Mesodermal cell (in vitro differentiated cells): ENCODE measurements around the gene CPLX1.

Source experiments
- H3K27ac ChIP-seq: 2 replicates; pipeline ENCODE4 v1.7.0; 2013; ENCODE audit warnings: mild to moderate bottlenecking, low read depth, low read length, moderate library complexity; ENCODE audit not compliant: severe bottlenecking
- H3K36me3 ChIP-seq: 2 replicates; pipeline ENCODE4 v1.7.1; 2013; ENCODE audit warnings: mild to moderate bottlenecking, low read length, moderate library complexity; ENCODE audit not compliant: control insufficient read depth, insufficient read depth
- H3K4me1 ChIP-seq: one replicate; pipeline ENCODE4 v1.7.1; 2013; ENCODE audit warnings: mild to moderate bottlenecking, low read length; ENCODE audit not compliant: insufficient read depth, control insufficient read depth, poor library complexity, severe bottlenecking
- H3K4me3 ChIP-seq: 2 replicates; pipeline ENCODE4 v1.7.0; 2013; ENCODE audit warnings: low read length, control low read depth, mild to moderate bottlenecking; ENCODE audit not compliant: insufficient read depth, poor library complexity, severe bottlenecking; ENCODE audit errors: extremely low read depth
- H3K9me3 ChIP-seq: 2 replicates; pipeline ENCODE4 v1.7.1; 2013; ENCODE audit warnings: mild to moderate bottlenecking, low read length, moderate library complexity; ENCODE audit not compliant: control insufficient read depth
- WGBS, 2 experiments: methylation state at CpG; one replicate each; pipeline ENCODE4 v1.1.5; 2013; ENCODE audit warnings: missing lambda C conversion rate in 2 of 2; ENCODE audit not compliant: insufficient coverage in 2 of 2; 5-methylcytosine and 5-hydroxymethylcytosine counted together

The CPLX1 gene

DNA sequence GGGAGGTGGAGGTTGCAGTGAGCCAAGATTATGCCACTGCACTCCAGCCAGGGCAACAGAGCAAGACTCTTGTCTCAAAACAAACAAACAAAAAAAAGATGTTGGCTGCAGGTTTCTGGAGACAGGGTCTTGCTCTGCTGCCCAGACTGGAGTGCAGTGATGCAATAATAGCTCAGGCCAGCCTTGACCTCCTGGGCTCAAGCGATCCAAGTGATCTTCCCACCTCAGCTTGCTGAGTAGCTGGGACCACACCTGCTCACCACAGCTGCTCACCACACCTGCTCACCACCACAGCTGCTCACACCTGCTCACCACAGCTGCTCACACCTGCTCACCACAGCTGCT lies 29.9 kb upstream of the CPLX1 start:
- Histone ChIP-seq H3K4me1 (no peaks in the 10 kb centered on the region), H3K4me3 (no peak overlapping the region), H3K27ac (no peak overlapping the region), H3K36me3 (peaks cover 83% of the 10 kb centered on the region), H3K9me3 (no peaks in the 10 kb centered on the region)
- 45 to 57% methylated on average over 1 of the region's 1 CpG for WGBS, 2 experiments

DNA sequence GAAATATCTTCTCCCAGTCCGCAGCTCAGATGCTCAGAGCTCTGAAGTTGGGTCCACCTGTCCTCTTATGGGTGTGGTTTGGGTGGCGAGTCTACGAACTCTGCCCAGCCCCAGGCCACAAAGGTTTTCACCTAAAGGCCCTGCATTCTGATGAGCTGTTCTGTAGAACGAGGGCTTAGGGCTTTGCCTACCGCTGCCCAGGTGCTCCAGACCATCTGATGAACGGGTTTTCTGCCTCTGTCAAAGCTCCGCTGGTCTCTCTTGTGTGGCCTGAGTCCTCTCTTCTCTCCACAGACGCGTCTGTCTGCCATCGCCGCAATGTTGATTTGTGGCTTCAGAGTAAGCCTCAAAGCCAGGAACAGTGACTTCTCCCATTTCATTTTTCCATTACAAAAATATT lies 28.4 kb upstream of the CPLX1 start:
- H3K27ac ChIP-seq: no peak overlapping the region
- no peaks in the 10 kb centered on the region for H3K9me3 ChIP-seq
- no peaks in the 10 kb centered on the region for H3K4me1 ChIP-seq
- WGBS, 2 experiments: 97 to 98% methylated on average over 10 to 11 of the region's 11 CpGs
- H3K36me3 ChIP-seq: peaks cover 81% of the 10 kb centered on the region
- H3K4me3 ChIP-seq: no peak overlapping the region

DNA sequence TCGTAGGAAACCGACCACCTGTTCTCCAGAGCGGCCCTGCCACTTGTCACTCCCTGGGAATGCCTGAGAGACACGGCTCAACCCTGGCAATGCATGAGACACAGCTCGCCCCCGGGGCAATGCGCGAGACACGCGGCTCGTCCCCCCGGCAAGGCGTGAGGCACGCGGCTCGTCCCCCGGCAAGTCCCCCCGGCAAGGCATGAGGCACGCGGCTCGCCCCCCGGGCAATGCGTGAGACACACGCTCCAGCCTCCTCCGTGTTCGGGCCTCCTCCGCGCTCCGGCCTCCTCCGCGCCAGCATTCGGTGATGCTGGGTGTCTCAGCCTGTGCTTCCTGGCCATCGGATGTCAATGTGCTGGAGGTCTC lies 27.5 kb upstream of the CPLX1 start:
- no peaks in the 10 kb centered on the region for H3K4me1 ChIP-seq
- H3K9me3 ChIP-seq: no peaks in the 10 kb centered on the region
- WGBS, 2 experiments: 93 to 95% methylated on average over 32 to 33 of the region's 33 CpGs
- H3K27ac ChIP-seq: no peak overlapping the region
- peaks cover 78% of the 10 kb centered on the region for H3K36me3 ChIP-seq
- H3K4me3 ChIP-seq: no peak overlapping the region

DNA sequence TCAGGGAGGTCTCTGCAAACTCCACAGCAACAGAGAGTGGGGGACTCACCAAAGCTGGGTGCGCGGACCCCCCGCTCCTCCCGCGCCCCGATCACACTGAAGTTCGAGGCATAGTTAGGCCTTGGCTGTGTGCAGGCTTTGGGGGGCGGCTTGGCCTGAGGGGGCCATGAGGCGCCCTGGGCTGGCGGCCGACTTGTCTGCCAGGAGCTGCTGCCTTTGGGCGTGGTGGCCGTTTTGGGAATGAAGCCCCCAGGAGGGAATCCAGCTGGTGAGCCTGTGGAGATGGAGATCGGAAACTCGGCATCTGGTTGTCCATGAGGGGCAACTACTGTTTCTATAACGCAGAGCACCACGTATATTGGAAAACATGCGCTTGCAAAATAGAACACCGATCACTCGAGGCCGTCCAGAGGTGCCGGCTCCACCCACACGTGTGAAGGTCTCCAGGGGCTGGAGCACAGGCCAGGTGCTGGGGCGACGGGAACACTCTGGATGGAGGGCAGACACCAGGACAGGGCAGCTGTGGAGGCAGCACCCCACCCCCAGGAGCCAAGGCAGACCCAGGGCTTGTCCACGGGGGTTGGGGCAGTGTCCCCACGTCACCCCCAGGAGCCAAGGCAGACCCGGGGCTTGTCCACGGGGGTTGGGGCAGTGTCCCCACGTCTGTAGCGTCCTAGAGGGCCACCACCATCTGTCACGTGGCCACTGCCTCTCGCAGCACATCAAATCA lies 25.9 kb upstream of the CPLX1 start:
- 94 to 95% methylated on average over 33 of the region's 33 CpGs for WGBS, 2 experiments
- Histone ChIP-seq H3K9me3 (no peaks in the 10 kb centered on the region), H3K36me3 (peaks cover 68% of the 10 kb centered on the region), H3K4me3 (no peak overlapping the region), H3K27ac (no peak overlapping the region), H3K4me1 (no peaks in the 10 kb centered on the region)

DNA sequence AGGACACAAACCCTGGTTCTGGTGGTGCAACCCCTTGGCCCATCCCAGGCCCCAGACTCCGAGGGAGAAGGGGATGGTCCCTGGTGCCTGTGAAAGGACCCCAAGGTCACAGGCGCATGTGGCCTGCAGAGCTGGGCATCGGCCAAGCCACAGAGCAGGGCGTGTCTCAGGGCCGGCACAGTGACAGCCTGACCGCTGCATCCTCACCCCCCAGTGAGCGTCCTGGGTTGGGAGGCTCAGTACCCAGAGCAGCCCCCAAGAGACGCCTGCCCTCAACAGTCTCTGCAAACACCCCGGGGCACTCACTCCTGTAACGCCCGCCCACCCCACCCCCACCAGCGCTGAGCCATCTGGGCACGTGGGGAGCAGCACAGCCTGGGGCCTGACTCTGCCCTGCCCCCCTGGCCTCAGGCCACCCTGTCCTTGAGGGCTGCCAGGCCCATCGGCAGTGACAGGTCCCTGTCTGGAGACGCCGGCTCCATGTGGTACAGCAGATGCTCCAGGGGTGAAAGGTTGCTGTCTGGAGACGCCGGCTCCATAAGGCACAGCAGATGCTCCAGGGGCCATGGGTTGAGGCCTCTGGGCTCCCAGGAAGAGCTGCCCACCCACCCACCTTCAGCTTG lies 24.5 kb upstream of the CPLX1 start:
- Histone ChIP-seq H3K36me3 (peaks cover 59% of the 10 kb centered on the region), H3K4me1 (peaks cover 4% of the 10 kb centered on the region), H3K27ac (no peak overlapping the region), H3K9me3 (no peaks in the 10 kb centered on the region), H3K4me3 (no peak overlapping the region)
- 92 to 94% methylated on average over 12 to 13 of the region's 18 CpGs for WGBS, 2 experiments

DNA sequence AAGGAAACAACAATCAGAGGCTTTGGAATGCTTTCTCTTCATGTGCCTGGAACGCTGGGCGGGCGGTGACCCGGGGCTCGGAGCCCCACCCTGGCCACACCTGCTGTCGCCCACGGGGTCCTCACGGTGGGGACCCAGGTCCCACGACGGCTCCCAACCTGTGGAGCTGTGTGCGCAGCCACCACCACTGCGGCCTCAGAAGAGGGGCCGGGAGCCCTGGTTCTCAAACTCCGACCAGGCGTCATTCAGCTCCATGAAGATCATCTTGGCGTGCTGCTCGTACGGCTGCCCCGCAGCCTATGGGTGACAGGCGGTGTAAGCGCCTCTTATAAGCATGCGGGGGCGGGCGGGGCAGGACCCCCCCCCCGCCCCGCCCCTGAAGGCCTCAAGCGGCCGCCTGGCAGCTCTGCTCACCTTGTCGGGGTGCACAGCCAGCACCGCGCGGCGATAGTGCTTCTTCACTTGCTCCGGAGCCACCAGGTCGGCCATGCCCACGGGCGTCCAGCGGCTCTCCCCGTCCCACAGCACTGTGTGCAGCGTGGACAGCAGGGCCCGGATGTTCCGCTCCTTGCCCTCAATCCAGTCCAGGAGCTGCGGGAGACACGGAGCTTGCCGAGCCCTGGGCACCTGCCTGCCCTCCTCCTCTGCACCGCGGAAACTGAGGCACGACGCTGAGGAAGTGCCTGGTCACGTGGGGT lies 23.7 kb upstream of the CPLX1 start:
- Histone ChIP-seq H3K4me3 (no peak overlapping the region), H3K9me3 (no peaks in the 10 kb centered on the region), H3K36me3 (peaks cover 51% of the 10 kb centered on the region), H3K27ac (no peak overlapping the region), H3K4me1 (peaks cover 8% of the 10 kb centered on the region)
- WGBS, 2 experiments: 92 to 96% methylated on average over 43 to 48 of the region's 50 CpGs

DNA sequence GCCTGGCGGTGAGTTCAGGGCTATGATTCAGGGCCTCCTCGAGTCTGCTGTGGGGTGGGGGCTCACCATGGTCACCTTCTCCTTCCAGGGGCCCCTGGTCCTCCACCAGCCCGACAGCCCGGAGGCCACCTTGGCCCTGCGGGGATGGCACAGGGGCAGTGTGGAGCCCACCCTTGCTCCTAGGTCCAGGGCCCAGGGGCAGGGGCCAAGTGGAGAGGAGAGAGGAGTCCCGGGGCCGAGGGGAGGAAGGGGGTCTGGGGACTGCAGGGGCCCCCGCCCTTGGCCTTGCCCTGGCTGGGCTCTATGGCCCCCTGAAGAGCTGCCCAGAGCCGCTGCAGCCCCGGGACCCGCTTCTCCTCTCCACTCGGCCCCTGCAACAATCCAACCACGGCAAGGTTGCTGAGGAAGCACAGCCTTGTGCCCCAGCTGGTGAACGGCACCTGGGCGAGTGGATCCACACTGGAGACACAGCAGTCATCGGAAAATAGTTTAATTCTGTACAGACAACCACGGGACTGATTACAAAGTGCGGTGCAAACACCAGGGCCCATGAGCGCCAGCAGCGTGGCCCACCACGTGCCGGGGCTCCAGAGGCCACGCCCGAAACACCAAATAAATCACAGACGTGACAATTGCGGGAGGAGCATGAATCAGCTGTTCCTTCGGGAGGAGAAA lies 23.0 kb upstream of the CPLX1 start:
- WGBS, 2 experiments: 94 to 97% methylated on average over 20 to 23 of the region's 27 CpGs
- Histone ChIP-seq H3K36me3 (peaks cover 44% of the 10 kb centered on the region), H3K4me3 (no peak overlapping the region), H3K9me3 (no peaks in the 10 kb centered on the region), H3K4me1 (peaks cover 8% of the 10 kb centered on the region), H3K27ac (no peak overlapping the region)

DNA sequence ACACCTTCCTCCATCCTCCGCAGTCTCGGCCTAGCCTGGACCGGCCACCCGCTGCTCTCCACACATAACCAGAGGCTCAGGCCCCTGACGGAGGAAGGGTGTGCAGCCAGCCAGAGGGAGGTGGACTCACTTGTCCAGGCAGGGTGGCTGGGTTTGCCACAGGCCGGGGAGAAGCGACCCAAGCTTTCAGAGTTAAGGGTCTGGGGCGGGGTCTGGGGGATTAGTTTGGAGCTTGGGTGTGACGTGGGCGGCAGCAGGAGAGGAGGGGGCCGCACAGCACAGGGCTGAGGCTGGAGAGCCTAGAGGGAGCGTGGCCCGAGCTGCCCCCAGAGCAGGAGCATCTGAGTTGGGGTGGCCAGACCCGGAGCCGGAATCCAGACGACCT lies 22.4 kb upstream of the CPLX1 start:
- Histone ChIP-seq H3K36me3 (peaks cover 43% of the 10 kb centered on the region), H3K4me1 (peaks cover 8% of the 10 kb centered on the region), H3K27ac (no peak overlapping the region), H3K4me3 (no peak overlapping the region), H3K9me3 (no peaks in the 10 kb centered on the region)
- 88 to 93% methylated on average over 13 of the region's 16 CpGs for WGBS, 2 experiments

DNA sequence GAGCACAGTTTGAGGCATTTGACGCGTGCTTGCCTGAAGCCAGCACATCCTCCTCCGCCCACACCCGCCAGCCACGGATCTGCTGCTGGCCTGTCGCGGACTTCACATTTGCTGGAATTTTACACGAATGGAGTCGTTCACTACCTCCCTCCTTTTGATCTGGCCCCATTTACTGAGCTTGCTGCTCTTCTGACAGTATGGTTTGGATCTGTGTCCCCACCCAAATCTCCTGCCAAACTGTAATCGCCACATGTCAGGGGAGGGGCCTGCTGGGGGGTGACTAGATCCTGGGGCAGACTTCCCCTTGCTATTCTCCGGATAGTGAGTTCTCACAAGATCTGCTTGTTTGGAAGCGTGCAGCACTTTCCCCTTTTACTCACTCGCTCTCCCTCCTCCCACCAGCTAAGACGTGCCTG lies 19.9 kb upstream of the CPLX1 start:
- no peak overlapping the region for H3K4me3 ChIP-seq
- WGBS, 2 experiments: 85% methylated on average over 12 to 14 of the region's 14 CpGs
- H3K27ac ChIP-seq: no peak overlapping the region
- peaks cover 28% of the 10 kb centered on the region for H3K36me3 ChIP-seq
- peaks cover 8% of the 10 kb centered on the region for H3K4me1 ChIP-seq
- H3K9me3 ChIP-seq: no peaks in the 10 kb centered on the region

DNA sequence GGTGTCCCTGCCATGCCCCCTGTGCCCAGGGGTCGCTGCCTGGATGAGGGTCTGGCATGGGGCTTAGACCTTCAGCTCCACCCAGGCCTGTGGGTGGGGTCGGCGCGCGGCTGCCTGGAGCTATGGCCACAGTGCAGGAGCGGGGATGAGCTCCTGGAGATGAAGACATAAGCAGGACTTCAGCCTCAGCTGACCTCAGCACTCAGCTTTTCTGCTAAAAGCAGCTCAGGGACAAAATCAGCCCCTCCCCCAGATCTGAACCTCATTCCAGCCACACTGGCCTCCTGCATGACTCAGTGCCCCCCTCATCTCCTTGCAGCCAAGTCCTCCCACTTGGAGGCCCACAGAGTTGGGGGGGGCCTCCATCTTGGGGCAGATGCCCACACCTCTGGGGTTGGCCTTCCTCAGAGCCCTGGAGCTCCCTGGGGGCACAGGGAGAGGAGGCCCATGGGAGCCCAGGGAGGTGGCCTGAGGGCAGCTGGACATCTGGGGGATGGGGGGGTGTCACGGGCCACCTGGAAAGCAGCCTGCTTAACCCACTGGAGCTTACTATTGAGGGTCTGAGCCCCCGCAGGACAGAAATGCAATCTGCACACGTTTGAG lies 19.4 kb upstream of the CPLX1 start:
- Histone ChIP-seq H3K27ac (no peak overlapping the region), H3K4me3 (no peak overlapping the region), H3K4me1 (peaks cover 8% of the 10 kb centered on the region), H3K36me3 (peaks cover 24% of the 10 kb centered on the region), H3K9me3 (no peaks in the 10 kb centered on the region)
- WGBS, 2 experiments: 83 to 87% methylated on average over 7 of the region's 9 CpGs
